Left lung (tissue), 8 donors: Measurements from ENCODE around the gene FBXO4. TPM values are rescaled to one million over a fixed set of nuclear protein-coding genes. Genes with fewer than 3 reads are reported as not detected.

Experiments used
- polyA plus RNA-seq, 6 donors: library from polyadenylated mRNA; unstranded; fragments of 120-200 nt; gene quantifications; one replicate each; pipeline ENCODE4 v1.2.1, GENCODE V29; 2013; ENCODE audit not compliant: insufficient read length in 6 of 6
- total RNA-seq, 2 donors: library from RNA; stranded (reverse); fragmentation: NEBNext Ultra II Directional; extraction: Animal tissue kit (Norgen Biotek cat#: 25700); gene quantifications; one replicate each; pipeline ENCODE4 v1.2.1, GENCODE V29; 2021
- donor health status: DM: no; HTN: yes; CAD: no.
- donor health status: DM: no; HTN: no; CAD: no.

The FBXO4 gene
- total and polyA plus RNA-seq, 8 donors = 6.4 to 23.9 (median 20.0) TPM

Other genes with a start within 250 kb of the FBXO4 start
- gene OXCT1, start 54.9 kb upstream of the FBXO4 start, total RNA-seq = 10 to 100 TPM; 20.5 to 26.8 TPM
- 10 to 100 TPM; 21.3 to 27.3 (median 23.4) TPM for gene OXCT1, start 54.9 kb upstream of the FBXO4 start, polyA plus RNA-seq
- gene RIMOC1, start 20.9 kb upstream of the FBXO4 start, total RNA-seq = 10 to 100 TPM; 32.5 to 35.5 TPM
- 10 to 100 TPM; 22.4 to 28.9 (median 26.3) TPM for gene RIMOC1, start 20.9 kb upstream of the FBXO4 start, polyA plus RNA-seq